GM20000 (cell line): Measurements from ENCODE around the gene ABL1.

Experiments
- DNase-seq: peaks from one replicate; pipeline ENCODE4 v3.0.0; 2012; ENCODE audit warnings: low spot score
- CTCF ChIP-seq: IDR thresholded peaks from 2 replicates; pipeline ENCODE4 v1.5.1; 2012; ENCODE audit warnings: mild to moderate bottlenecking, control low read depth; ENCODE audit errors: extremely low read depth, missing control alignments

The ABL1 gene

DNA sequence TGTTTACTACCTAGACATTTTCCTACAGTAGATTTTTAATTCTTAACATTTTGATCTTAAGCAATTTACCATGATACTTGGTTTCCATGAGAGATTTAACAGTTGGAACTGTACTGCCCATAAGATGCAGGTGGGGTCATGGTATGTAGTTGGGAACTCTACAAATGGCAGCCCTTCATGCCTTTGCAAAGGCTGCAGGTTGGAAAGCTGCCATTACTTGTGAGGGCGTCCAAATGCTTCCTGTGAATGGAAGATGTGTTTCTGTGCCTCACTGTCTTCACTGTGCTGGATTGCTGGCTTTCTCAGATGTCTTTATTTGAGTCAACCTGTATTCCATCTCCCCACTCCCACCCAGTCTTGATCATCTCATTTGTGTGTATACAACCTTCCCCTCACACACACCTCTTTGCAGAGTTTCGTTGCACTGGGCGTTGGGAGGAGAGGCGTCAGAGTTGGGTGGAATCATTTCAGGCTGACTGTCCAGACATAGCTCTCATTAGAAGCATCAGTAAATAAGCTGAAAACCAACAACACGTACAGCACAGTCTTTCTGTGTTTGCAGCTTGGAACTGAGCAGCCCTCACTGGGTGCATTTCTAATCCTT is 14.8 kb upstream of the ABL1 start:
- DNase-seq, result no peak
- no peak for TF ChIP-seq CTCF

DNA sequence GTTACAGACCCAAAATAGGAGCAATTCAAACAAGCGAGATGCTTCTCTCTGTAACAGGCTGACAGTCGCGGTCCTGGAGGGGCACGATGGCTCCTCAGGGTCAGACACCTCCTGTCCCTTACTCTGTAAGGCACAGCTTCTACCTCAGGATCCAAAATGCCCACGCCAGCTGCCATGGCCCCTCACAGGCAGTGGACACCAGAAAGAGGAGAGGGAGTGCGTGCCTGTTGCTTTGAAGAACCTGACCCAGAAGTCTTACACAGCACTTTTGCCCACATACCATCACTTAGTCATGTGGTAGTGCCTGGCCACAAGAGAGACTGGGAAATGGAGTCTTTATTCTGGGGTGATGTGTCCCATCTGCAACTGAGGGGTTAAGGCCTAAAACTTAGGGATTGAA is 11.6 kb upstream of the ABL1 start:
- DNase-seq, result no peak
- TF ChIP-seq CTCF, result no peak

- no peak for DNase-seq
- TF ChIP-seq CTCF, result no peak
Observed at GRCh38 chr9:130824079-130824478, 11.0 kb upstream of the ABL1 start.

- no peak for TF ChIP-seq CTCF
- DNase-seq, result no peak
Observed at GRCh38 chr9:130824643-130825350, 10.3 kb upstream of the ABL1 start.

- DNase-seq, result no peak
- TF ChIP-seq CTCF, result no peak
Observed at GRCh38 chr9:130825351-130825651, 9.8 kb upstream of the ABL1 start.

- TF ChIP-seq CTCF, result no peak
- DNase-seq, result no peak
Observed at GRCh38 chr9:130825809-130826208, 9.2 kb upstream of the ABL1 start.

- TF ChIP-seq CTCF, result no peak
- no peak for DNase-seq
Observed at GRCh38 chr9:130829762-130830161, 5.3 kb upstream of the ABL1 start.
